NCI-H2171 (cell line): Measurements from ENCODE around the gene APBA2.
"Not testable (repeated sequence)": the region's sequence is repeated elsewhere in the genome, so short reads cannot be mapped to it uniquely, and the experiment has no call there.

ENCODE experiments used
- DNase-seq: peaks from one replicate; lab custom pipeline; 2025; lab: John Stamatoyannopoulos, UW

APBA2 gene

DNA sequence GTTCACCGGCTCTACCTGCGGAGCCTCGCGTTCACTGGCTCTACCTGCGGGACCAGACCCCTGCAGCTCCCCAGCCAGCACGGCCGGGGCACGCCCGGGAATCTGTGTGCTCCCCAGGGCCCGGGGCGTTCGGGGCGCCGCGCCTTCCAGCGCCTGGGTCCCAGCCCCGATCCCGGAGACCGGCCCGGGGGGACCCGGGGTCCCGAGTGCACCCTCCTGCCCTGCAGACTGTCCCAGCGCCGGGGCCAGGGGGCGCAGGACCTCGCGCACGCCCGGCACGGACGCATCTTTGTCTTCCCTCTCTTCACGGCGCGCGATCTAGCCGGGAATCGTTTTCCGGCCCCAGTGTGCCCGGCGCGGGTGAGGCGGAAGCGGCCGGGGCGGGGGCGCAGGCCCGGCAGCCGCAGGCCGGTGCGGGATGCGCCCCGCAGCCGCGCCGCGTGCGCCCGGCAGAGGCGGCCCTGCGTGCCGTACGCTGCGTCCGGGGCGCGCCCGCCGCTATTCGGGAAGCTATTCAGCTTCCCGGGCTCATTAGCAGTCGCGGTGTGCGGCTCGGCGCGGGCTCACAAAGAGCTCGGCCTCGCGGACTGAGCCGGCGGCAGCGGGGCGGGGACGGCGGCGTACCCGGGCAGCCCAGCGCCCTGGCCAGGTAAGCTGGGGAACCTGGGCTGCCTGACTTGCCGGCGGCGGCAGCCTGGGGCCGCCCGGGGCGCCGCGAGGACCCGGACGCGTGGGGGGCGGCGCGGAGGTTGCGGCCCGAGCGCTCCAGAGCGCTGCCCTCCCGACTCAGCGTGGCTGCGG is at the start of gene APBA2:
Gene APBA2, plus strand, starts transcription at position 345 of the 801 bp plus-strand sequence. CDS start 167,911 bp downstream, outside the sequence.
- peak; percentile 58 for DNase-seq

DNA sequence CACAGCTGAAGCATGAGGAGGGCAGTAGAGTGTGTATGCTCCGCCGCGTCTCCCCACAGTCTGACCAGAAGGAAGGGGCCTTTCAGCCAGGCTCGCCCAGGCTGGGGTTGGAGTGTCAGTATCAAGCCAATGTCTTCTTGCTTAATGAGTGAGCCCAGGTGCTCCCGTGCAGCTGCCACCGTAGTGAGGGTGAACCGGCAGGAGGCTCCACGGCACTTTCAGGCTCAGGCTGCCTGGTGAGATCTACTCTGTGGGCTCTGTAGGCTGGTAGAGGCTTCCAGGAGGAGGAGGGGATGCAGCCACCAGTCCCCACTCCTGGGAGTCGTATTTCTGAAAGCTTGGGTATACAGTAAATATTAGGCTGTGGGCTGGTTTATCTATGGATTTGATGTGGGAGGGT is 45.5 kb upstream of the APBA2 start:
- not testable (repeated sequence) for DNase-seq

DNA sequence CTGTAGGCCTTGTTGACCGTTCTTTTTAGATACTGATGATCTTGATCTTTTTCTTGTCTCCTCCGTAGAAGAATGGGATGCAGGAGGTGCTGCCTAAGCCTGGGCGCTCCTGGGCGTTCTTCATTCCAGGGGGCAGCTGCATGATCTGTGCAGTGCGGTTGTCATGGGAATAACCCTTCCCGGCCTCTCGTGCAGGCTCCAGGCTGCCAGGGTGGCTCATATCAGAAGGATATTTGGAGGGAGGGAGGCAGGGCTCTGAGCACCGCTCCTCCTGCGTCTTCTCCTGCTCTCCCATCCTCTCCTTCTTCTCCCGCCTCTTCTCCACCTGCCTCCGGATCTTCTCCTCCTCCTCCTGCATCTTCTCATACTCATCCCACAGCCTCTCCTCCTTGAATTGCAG is 43.6 kb upstream of the APBA2 start:
- not testable (repeated sequence) for DNase-seq

DNA sequence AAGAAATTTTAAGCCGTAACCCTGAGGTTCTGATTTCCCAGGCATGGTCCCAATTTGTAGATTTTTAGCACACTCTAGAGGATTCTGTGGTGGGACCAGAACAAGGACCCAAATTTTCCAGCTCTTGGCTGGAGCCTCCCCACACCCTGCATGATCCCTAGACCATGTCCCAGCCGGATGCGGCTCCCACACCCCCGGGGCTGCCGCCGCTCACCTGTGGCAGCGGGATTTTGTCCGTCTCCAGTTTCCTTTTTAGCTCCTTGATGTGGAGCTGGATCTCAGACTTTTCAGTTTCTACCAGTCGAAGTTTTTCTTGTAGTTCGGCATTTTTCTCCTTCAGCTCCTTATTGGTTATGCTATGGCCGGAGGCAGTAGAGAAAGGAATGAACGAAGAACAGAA is 42.3 kb upstream of the APBA2 start:
- DNase-seq: not testable (repeated sequence)

DNA sequence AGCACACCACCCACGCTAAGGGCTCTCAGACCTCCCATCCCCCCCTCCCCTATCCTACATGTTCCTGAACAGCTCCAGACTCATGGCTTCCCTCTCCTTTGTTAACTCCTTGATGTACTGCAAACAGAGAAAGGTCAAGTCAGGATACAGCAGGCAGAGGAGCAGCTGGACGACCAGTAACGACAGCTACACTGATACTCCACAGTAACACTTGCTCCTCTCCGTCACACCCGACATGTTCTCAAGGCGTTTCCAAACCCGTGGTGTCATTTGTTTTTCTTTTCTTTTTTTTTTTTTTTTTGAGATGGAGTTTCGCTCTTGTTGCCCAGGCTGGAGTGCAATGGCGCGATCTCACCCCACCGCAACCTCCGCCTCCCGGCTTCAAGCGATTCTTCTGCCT is 41.6 kb upstream of the APBA2 start:
- DNase-seq: not testable (repeated sequence)

DNA sequence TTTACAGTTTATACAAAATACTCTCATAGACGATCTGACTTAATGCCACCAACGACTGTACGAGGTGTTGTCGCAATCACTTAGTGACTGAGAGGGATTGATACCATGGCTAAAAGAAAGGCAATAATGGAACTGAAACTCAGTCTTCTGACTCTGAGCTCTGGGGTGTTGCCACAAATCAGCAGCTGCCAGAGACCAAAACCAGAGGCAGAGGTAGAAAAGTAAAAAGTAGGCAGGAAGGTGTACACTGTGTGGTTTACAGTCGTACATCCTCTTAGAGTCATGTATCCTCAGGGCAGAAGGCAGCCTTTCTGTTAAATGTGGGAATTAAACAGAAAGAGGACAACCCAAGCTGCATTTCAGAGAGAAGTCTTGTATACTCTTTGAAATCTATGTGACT is 38.5 kb upstream of the APBA2 start:
- DNase-seq: not testable (repeated sequence)

DNA sequence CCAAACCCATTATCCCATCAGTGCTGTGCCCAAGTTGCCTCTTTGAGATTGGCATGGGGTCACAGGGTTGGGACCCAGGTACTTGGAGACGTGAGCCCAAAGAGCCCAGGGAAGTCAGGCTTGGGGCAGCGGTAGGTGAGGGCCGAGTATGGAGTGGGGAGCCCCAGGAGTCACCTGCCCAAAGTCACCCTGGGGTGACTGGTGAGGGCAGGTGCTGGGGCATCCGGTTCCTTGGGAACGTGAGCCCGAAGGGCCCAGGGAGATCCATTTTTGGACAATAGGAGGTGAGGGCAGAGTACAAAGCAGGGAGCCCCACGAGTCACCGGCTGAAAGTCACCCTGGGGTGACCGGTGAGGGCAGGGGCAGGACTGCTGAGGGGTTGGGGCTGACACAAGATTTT is 37.8 kb upstream of the APBA2 start:
- not testable (repeated sequence) for DNase-seq

DNA sequence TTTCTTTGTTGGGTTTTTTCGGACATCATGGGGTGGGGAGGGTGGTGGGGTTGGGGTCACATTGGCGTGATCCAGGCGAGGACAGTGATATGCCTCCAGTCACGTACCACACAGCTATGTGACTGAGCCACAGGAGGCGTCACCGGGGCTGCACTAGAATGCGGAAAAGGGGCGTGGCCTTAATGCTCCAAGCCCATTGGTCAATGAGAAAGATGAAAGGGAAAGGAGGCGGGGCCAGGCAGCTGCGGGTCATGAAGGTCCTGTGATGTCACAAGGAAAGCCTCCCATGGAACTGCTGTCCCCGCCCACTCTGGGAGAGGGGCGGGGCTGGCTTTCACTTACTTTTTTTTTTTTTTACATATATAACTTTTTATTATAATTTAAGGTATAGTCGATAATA is 37.3 kb upstream of the APBA2 start, which contains the start of gene GOLGA6L7:
Gene GOLGA6L7, minus strand, starts transcription at position 124 of the 400 bp plus-strand sequence. Its CDS starts 95 bp downstream, at position 29.
- not testable (repeated sequence) for DNase-seq

DNA sequence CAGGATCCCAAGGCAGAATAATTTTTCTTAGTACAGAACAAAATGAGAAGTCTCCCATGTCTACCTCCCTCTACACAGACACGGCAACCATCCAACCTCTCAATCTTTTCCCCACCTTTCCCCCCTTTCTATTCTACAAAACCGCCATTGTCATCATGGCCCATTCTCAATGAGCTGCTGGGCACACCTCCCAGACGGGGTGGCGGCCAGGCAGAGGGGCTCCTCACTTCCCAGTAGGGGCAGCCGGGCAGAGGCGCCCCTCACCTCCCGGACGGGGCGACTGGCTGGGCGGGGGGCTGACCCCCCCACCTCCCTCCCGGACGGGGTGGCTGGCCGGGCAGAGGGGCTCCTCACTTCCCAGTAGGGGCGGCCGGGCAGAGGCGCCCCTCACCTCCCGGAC is 36.5 kb upstream of the APBA2 start:
- not testable (repeated sequence) for DNase-seq

DNA sequence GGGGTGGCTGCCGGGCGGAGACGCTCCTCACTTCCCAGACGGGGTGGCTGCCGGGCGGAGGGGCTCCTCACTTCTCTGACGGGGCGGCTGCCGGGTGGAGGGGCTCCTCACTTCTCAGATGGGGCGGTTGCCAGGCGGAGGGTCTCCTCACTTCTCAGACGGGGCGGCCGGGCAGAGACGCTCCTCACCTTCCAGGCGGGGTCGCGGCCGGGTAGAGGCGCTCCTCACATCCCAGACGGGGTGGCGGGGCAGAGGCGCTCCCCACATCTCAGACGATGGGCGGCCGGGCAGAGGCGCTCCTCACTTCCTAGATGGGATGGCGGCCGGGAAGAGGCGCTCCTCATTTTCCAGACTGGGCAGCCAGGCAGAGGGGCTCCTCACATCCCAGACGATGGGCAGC is 36.0 kb upstream of the APBA2 start:
- not testable (repeated sequence) for DNase-seq

DNA sequence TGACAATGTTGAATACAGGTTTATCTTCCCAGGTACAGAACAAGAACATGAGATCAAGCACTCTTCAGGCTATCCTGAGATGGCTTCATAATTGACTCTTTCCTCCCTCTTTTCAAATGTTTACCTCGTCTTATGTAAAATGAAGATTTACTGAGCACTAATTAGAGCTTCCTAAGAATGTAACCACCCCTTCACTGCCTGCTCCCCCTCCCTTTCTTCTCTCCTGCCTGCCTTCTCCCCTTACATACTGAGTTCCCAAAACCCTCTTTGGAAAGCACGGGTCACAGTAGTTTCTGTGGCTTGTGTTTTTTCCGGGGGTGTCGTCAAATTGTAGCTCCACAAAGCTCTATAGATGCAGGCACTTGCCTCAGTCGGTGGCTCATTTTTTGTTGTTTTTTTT is 32.1 kb upstream of the APBA2 start:
- not testable (repeated sequence) for DNase-seq

DNA sequence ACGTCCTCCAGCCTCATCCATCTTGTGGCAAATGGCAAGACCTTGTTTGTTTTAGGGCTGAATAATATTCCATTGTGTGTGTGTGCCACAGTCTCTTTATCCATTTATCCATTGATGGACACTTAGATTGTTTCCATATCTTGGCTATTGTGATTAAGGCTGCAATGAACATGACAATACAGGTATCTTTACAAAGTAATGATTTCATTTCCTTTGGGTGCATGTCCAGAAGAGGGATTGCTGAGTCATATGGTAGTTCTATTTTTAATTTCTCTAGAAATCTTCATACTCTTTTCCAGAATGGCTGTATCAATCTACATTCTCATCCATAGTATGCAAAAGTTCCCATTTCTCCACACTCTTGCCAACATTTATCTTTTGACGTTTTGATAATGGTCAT is 31.2 kb upstream of the APBA2 start:
- DNase-seq: not testable (repeated sequence)

DNA sequence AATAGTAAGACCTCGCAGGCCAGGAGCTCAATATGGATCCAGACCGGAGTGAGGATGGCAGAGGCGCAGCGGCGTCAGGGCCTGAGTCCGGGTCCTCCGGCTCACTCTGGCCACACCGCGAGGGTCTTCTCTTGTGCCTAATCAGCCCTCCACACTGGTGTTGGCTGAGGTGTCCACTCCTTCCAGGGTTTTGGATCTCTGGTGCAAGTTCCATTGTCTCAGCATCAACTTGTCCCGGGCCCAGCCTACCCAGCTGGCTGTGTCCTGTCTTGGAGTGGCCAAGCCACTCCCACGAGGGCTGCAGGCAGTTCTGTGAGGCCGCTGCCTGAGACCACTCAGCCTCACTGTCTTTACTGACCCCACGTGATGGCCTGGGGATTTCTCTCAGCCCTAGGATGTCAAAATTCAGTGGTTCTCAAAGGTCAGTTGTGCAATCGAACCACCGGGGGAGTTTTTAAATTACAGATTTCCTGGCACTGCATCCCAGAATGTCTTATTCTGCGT is 24.7 kb upstream of the APBA2 start:
- no peak for DNase-seq

DNA sequence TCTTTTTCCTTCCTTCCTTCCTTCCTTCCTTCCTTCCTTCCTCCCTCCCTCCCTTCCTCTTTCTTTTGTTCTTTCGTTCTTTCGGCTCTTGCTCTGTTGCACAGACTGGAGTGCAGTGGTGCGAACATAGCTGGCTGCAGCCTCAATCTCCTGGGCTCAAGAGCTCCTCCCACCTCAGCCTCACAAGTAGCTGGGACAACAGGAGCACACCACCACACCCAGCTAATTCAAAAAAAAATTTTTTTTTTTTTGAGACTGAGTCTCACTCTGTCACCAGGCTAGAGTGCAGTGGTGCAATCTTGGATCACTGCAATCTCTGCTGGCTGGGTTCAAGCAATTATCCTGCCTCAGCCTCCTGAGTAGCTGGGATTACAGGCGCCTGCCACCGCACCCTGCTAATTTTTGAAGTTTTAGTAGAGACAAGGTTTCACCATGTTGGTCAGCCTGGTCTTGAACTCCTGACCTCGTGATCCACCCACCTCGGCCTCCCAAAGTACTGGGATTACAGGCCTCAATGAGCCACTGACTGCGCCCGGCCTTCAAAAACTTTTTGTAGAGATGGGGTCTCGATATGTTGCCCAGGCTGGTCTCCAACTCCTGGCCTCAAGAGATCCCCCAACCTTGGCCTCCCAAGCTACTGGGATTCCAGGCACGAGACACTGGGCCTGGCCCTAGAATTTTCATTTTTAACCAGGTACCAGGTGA is 24.0 kb upstream of the APBA2 start:
- not testable (repeated sequence) for DNase-seq

DNA sequence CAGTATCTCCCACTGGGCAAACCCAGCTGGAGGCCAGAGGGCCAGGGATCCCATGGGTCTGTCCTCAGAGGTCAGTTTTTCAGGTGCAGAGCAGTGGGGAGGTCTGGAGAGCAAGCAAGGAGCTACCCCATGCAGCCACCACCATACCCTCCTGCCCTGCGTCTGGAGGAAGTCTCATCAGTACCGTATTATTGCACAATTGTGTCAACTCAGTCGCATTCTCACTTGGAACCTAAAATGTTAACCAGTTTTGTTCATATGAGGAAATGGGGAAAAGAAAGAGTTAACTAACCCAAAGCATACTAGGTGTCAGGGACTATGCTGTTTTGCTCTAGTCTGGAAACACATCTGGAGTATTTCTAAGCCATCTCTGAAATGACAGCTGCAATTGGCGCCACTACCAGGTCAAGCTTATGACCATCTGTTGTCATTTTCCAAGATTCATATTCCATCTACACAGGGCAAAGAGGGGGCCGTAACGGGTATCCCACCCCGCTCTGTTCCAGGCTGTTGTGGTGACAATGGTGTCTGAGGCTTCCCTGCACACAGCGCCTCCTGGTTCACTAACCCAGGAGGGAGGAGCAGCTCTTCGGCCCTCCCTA is 16.9 kb upstream of the APBA2 start:
- no peak for DNase-seq

DNA sequence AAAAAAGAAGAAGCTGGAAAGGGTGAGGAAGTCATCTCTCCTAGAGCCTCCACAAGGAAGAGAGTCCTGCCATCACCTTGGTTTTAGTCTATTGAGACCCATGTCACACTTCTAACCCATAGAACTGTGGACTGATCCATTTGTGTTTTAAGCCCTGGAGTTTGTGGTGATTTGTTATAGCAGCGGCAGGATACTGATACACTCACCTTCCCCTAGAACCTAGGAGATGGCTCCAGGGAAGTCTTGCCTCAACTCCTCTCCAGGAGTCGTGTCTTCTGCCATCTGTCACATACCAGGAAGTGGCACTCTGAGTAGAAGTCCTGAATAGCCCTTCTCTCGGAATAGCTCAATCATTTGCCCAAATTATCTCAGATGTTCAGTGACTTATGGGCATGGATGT is 14.6 kb upstream of the APBA2 start:
- DNase-seq: no peak

DNA sequence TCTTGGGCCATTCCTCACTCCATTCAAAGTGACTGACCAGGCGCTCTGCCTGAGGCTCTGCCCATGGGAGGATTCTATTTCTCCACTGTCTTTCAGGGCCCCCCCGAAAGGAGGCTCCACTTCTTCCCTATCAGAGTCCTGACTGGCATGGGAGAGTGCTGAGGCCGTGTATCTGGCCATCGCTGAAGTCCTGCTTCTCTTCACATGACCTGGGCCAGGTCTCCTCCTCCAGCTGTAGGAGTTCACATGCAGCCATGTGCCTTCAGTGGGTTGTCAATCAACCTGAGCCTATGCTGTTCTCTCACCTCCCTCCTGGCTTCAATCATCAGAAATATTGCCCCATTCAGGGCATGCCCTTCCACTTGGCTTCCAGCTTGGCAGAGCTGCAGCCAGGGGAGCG is 12.8 kb upstream of the APBA2 start:
- DNase-seq: no peak

DNA sequence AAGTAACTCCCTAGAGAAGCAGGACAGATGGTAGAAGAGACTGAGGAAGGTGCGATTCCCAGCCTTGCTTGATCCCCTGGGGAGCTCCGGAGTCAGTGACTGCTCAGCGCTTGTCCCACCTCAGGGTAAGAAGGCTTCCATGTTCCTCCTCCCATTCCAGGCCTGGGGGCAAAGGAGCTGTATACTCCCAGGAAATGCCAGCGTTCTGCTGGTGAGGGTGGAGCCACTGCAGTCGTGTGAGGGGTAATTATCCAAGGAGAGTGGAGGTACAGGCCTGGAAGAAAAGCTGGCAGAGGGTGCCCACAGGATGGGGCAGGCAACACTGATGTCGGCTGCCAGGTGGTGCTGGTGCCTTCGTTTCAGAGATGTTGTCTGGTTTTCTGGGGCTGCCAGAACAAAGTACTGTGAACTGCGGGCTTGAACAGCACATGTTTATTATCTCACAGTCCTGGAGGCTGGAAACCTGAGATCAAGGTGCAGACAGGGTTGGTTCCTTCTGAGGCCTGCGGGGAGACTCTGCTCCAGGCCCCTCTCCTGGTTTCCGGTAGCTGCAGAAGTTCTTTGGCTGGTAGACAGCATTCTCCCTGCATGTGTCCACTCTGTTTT is 12.1 kb upstream of the APBA2 start:
- DNase-seq: peak; percentile 56

DNA sequence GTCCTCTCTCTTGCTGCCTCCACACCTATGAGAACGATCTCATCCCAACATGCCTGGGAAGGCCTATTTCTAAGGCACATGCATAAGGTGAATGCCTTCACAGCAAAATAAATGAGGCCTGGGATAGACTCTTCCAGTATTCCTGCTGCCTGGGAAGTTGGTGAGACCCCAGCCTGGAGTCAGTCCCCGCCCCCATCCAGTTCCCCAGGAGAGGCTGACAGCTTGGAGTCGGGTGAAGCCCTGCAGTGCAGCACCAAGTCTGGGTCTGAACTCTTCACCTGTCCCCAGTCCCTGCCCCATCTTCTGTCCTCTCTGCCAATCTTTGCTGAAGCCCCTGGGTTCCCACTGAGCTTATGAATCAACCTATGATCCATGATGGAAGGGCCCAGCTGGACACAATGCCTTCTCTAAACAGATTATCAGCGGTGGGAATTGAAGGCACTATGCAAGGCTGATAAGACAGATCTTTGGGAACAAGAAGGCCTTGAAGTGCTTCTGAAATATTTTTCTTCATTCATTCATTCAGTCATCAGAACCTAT is 10.2 kb upstream of the APBA2 start:
- no peak for DNase-seq

DNA sequence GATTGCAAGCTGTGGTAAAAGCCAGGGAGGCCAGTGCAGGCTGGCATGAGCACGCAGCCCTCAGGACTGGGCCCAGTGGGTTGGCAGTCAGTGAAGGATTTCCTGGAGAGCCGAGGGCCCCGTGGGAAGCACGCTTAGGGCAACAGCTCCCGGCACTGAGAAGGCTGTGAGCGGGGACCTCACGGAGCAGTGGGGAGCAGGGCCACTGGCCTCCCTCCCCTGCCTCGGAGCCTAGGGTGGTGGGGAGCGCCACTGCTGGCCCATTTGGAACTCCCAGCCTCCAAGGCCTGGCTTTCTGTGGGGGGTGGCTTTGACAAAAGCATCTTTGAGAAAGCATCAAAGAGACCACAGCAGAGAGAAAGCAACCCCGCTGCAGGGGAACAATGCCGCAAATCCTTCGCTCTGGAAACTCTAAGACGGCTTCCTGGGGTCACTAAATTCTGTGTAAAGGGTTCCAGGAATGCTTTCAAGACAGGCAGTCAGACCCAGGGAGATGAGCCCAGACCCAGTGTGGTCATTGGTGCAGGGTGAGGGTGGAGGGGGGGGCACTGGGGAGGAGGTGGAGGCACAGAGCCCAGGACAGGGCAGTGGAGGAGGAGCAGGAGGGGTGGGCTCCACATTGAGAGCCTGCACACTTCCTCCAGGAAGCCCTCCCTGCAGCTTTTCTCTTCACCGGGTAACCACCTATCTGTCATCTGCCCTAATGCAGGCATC is 9.5 kb upstream of the APBA2 start:
- no peak for DNase-seq

DNA sequence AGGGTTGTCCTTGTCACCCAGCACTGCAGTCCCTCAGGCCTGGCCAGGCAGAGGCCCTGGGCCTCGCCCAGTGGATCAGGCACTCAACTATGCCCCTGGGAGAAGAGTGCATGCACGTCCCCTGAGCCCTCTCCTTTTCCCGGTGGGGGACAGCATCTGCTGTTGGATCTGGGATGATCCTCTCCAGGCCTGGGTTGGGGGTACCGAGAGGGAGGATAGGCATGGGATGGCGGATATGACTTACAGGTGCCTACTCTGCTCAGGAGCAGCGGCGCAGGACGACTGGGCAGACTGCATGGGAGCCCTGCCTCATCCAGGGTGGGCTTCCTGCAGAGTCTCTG is 9.0 kb upstream of the APBA2 start:
- DNase-seq: no peak
